GM23248 (cell line): Measurements from ENCODE around the gene FXYD6.

Experiments
- EZH2 ChIP-seq: fragments of 200-600 bp; sonication (generic); IDR thresholded peaks from 2 replicates; pipeline ENCODE4 v1.6.1; 2018; ENCODE audit warnings: antibody characterized with exemption, mild to moderate bottlenecking; ENCODE audit not compliant: insufficient read depth, poor library complexity, severe bottlenecking
- EZH2phosphoT487 ChIP-seq: fragments of 200-600 bp; sonication (generic); IDR thresholded peaks from 2 replicates; pipeline ENCODE4 v1.6.1; 2018; ENCODE audit warnings: antibody characterized with exemption, moderate library complexity, mild to moderate bottlenecking, low read depth; ENCODE audit not compliant: insufficient read depth

DNA sequence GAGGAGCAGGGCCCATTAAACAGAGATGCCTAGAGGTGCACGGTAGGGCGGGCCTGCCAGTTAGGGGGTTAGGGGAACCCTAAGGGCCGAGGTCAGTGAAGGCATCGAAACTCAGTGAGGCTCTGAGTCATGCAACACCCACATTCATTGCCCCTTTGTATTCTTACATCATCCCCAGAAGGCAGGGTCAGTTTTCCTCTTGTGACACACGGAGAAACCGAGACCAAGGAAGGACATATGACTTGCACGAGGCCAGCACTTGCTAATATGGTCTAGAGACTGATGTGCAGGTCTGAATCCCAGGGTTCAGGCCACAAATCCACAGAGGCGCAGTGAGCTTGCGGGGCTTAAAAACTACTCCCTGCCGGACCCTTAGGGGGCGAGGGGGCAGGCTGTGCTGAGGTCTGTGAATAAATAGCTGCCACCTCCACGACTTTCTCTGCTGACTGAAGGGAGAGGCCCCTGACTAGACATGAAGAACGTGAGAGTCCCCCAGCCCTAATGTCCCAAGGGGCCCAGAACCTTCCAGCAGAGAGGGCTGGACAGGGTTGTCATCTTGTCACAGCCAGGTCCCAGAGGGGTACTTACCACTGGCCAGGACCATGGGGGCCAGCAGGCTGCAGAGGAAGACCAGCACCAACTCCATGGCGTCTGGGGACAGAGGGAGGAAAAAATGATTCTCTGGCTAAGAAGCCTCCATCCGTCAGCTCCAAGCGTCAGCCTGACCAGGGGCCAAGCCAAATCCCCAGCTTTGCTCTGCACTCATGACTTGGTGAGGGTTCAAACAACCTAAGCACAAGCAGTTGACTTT is 34.1 kb downstream of the FXYD6 start:
- no peak for TF ChIP-seq EZH2
- no peak for TF ChIP-seq EZH2phosphoT487
